ENCODE results near the gene ZDHHC11B. TPM values are rescaled to one million over a fixed set of nuclear protein-coding genes. Genes with fewer than 3 reads are reported as not detected.
"Not testable (repeated sequence)": the region's sequence is repeated elsewhere in the genome, so short reads cannot be mapped to it uniquely, and the experiment has no call there.

The ZDHHC11B gene
- total RNA-seq, 1 donor from 2014 or later = 0.60 TPM

GRCh38 chr5:757346-757930, 27.1 kb downstream of the ZDHHC11B start:
- peak overlapping the region; percentile 96 for H3K27ac Mint-ChIP-seq
- peak overlapping the region; percentile 56 for H3K4me3 Mint-ChIP-seq
- H3K4me1 Mint-ChIP-seq = peaks cover 36% of the 10 kb centered on the region
- H3F3A ChIP-seq (ENCODE audit: low read depth) = no peaks in the 10 kb centered on the region
- H3K9me3 Mint-ChIP-seq = no peaks in the 10 kb centered on the region
- peak overlapping the region; percentile 25 for H3K4me2 ChIP-seq
- no peaks in the 10 kb centered on the region for H3K9me3 ChIP-seq (ENCODE audit: low read depth)
- no peak overlapping the region for H3K9ac ChIP-seq
- H3K79me2 ChIP-seq (ENCODE audit: low read depth) = no peaks in the 10 kb centered on the region
- no peaks in the 10 kb centered on the region for H3K36me3 Mint-ChIP-seq
- H3K4me1 ChIP-seq = peaks cover 28% of the 10 kb centered on the region
- H4K20me1 ChIP-seq (ENCODE audit: low read depth) = no peaks in the 10 kb centered on the region
- H2AFZ ChIP-seq (replicated peaks) = no peak overlapping the region
- H3K27me3 Mint-ChIP-seq (ENCODE audit: insufficient read depth, low read depth) = peaks cover 12% of the 10 kb centered on the region
- TF ChIP-seq EZH2 (IDR thresholded peaks at IDR 0.05) = no peak
- peak; percentile 27 for DNase-seq (ENCODE audit: low spot score)
- no peaks in the 10 kb centered on the region for H3K36me3 ChIP-seq
- H3K27ac ChIP-seq = no peak overlapping the region
- H3K27me3 ChIP-seq = no peaks in the 10 kb centered on the region
- H3K4me3 ChIP-seq = no peak overlapping the region

- Histone ChIP-seq H3K36me3 (no peaks in the 10 kb centered on the region), H3K79me2 (ENCODE audit: low read depth) (no peaks in the 10 kb centered on the region), H3K4me1 (peaks cover 28% of the 10 kb centered on the region), H3K9ac (no peak overlapping the region), H2AFZ (replicated peaks) (no peak overlapping the region), H3K9me3 (ENCODE audit: low read depth) (no peaks in the 10 kb centered on the region), H3F3A (ENCODE audit: low read depth) (no peaks in the 10 kb centered on the region), H3K27me3 (no peaks in the 10 kb centered on the region), H3K4me2 (no peak overlapping the region), H3K27ac (no peak overlapping the region), H4K20me1 (ENCODE audit: low read depth) (no peaks in the 10 kb centered on the region), H3K4me3 (no peak overlapping the region)
- peaks cover 36% of the 10 kb centered on the region for H3K4me1 Mint-ChIP-seq
- H3K27ac Mint-ChIP-seq = peak overlapping the region; percentile 87
- H3K4me3 Mint-ChIP-seq = peak overlapping the region; percentile 60
- no peaks in the 10 kb centered on the region for H3K36me3 Mint-ChIP-seq
- no peak for TF ChIP-seq EZH2phosphoT487 (IDR thresholded peaks at IDR 0.05)
- TF ChIP-seq CTCF (IDR thresholded peaks at IDR 0.05) = no peak
- no peak for TF ChIP-seq EZH2 (IDR thresholded peaks at IDR 0.05)
- peaks cover 12% of the 10 kb centered on the region for H3K27me3 Mint-ChIP-seq (ENCODE audit: insufficient read depth, low read depth)
- no peak for DNase-seq (ENCODE audit: low spot score)
- no peaks in the 10 kb centered on the region for H3K9me3 Mint-ChIP-seq
These were observed 27.6 kb downstream of the ZDHHC11B start for GRCh38 chr5:756865-757345.

GRCh38 chr5:756171-756570, 28.4 kb downstream of the ZDHHC11B start:
- Histone ChIP-seq H3K4me3 (no peak overlapping the region), H3K36me3 (no peaks in the 10 kb centered on the region), H3K4me2 (no peak overlapping the region), H2AFZ (replicated peaks) (no peak overlapping the region), H3K27me3 (no peaks in the 10 kb centered on the region), H3K79me2 (ENCODE audit: low read depth) (no peaks in the 10 kb centered on the region), H3K9ac (no peak overlapping the region), H4K20me1 (ENCODE audit: low read depth) (no peaks in the 10 kb centered on the region), H3K9me3 (ENCODE audit: low read depth) (no peaks in the 10 kb centered on the region), H3K4me1 (peaks cover 28% of the 10 kb centered on the region), H3F3A (ENCODE audit: low read depth) (no peaks in the 10 kb centered on the region), H3K27ac (no peak overlapping the region)
- H3K4me1 Mint-ChIP-seq = peaks cover 36% of the 10 kb centered on the region
- TF ChIP-seq EZH2phosphoT487 (IDR thresholded peaks at IDR 0.05) = no peak
- no peak for TF ChIP-seq CTCF (IDR thresholded peaks at IDR 0.05)
- no peak for TF ChIP-seq EZH2 (IDR thresholded peaks at IDR 0.05)
- no peak for DNase-seq (ENCODE audit: low spot score)
- peak overlapping the region; percentile 87 for H3K27ac Mint-ChIP-seq
- H3K9me3 Mint-ChIP-seq = no peaks in the 10 kb centered on the region
- peaks cover 12% of the 10 kb centered on the region for H3K27me3 Mint-ChIP-seq (ENCODE audit: insufficient read depth, low read depth)
- no peaks in the 10 kb centered on the region for H3K36me3 Mint-ChIP-seq
- H3K4me3 Mint-ChIP-seq = no peak overlapping the region

- not testable (repeated sequence) for H3K9me3 ChIP-seq (ENCODE audit: low read depth); H3F3A ChIP-seq (ENCODE audit: low read depth); H3K27ac ChIP-seq; H3K4me3 Mint-ChIP-seq; DNase-seq (ENCODE audit: low spot score); H3K9me3 Mint-ChIP-seq; H4K20me1 ChIP-seq (ENCODE audit: low read depth); H3K79me2 ChIP-seq (ENCODE audit: low read depth); H3K9ac ChIP-seq; H2AFZ ChIP-seq (replicated peaks); H3K36me3 Mint-ChIP-seq; H3K4me2 ChIP-seq; H3K27me3 ChIP-seq; H3K4me3 ChIP-seq; H3K36me3 ChIP-seq; H3K27me3 Mint-ChIP-seq (ENCODE audit: insufficient read depth, low read depth)
- Mint-ChIP-seq H3K27ac (peak overlapping the region; percentile 23), H3K4me1 (peaks cover 32% of the 10 kb centered on the region)
- peaks cover 25% of the 10 kb centered on the region for H3K4me1 ChIP-seq
These were observed 30.3 kb downstream of the ZDHHC11B start for GRCh38 chr5:754143-754632.

- H3K27ac Mint-ChIP-seq; H3K27me3 Mint-ChIP-seq (ENCODE audit: insufficient read depth, low read depth); H3K36me3 ChIP-seq; H3K9me3 Mint-ChIP-seq; H3K27ac ChIP-seq; H4K20me1 ChIP-seq (ENCODE audit: low read depth); H3K4me3 ChIP-seq; H3F3A ChIP-seq (ENCODE audit: low read depth); H3K79me2 ChIP-seq (ENCODE audit: low read depth); H3K4me3 Mint-ChIP-seq; H2AFZ ChIP-seq (replicated peaks); DNase-seq (ENCODE audit: low spot score); H3K9me3 ChIP-seq (ENCODE audit: low read depth); H3K27me3 ChIP-seq; H3K9ac ChIP-seq; H3K4me2 ChIP-seq; H3K36me3 Mint-ChIP-seq: not testable (repeated sequence)
- H3K4me1 Mint-ChIP-seq = peaks cover 26% of the 10 kb centered on the region
- peaks cover 19% of the 10 kb centered on the region for H3K4me1 ChIP-seq
These were observed 30.9 kb downstream of the ZDHHC11B start for GRCh38 chr5:753567-754142.

GRCh38 chr5:752532-753115, 31.9 kb downstream of the ZDHHC11B start:
- H3K79me2 ChIP-seq (ENCODE audit: low read depth); H3K36me3 Mint-ChIP-seq; H3K27me3 Mint-ChIP-seq (ENCODE audit: insufficient read depth, low read depth); H3K27ac ChIP-seq; H3K9ac ChIP-seq; H3K36me3 ChIP-seq; H3K27me3 ChIP-seq; H3K4me2 ChIP-seq; H4K20me1 ChIP-seq (ENCODE audit: low read depth); H3K27ac Mint-ChIP-seq; H3K4me1 ChIP-seq; DNase-seq (ENCODE audit: low spot score); H3F3A ChIP-seq (ENCODE audit: low read depth); H2AFZ ChIP-seq (replicated peaks); H3K9me3 ChIP-seq (ENCODE audit: low read depth); H3K9me3 Mint-ChIP-seq; H3K4me3 Mint-ChIP-seq; H3K4me3 ChIP-seq: not testable (repeated sequence)
- H3K4me1 Mint-ChIP-seq = peaks cover 16% of the 10 kb centered on the region

Data from neural progenitor cell (in vitro differentiated cells).